SHP77 treated with DMSO at 0.1 percent for 48 hours (cell line): ENCODE data around the gene MAP3K4.

Experiments used
- DNase-seq: peaks from one replicate; lab custom pipeline; 2025; lab: John Stamatoyannopoulos, UW

MAP3K4 gene

GRCh38 chr6:161041274-161041673, 49.7 kb downstream of the MAP3K4 start:
- DNase-seq = no peak

GRCh38 chr6:161044335-161044734, 52.8 kb downstream of the MAP3K4 start:
- DNase-seq = no peak

- no peak for DNase-seq
Observed at GRCh38 chr6:161048641-161049040, 57.1 kb downstream of the MAP3K4 start.

- DNase-seq = no peak
Observed at GRCh38 chr6:161050134-161050765, 58.7 kb downstream of the MAP3K4 start.

- DNase-seq = no peak
Observed at GRCh38 chr6:161053103-161053502, 61.5 kb downstream of the MAP3K4 start.

GRCh38 chr6:161054876-161055275, 63.3 kb downstream of the MAP3K4 start:
- DNase-seq = no peak

- DNase-seq = no peak
Observed at GRCh38 chr6:161056451-161056850, 64.9 kb downstream of the MAP3K4 start.

GRCh38 chr6:161057103-161058091, 65.8 kb downstream of the MAP3K4 start:
- no peak for DNase-seq

GRCh38 chr6:161058741-161059140, 67.2 kb downstream of the MAP3K4 start:
- no peak for DNase-seq

GRCh38 chr6:161061576-161061975, 70.0 kb downstream of the MAP3K4 start:
- no peak for DNase-seq

GRCh38 chr6:161064915-161065314, 73.3 kb downstream of the MAP3K4 start:
- DNase-seq = no peak

- no peak for DNase-seq
Observed at GRCh38 chr6:161066511-161066910, 74.9 kb downstream of the MAP3K4 start.

GRCh38 chr6:161067749-161068148, 76.2 kb downstream of the MAP3K4 start:
- no peak for DNase-seq

GRCh38 chr6:161068321-161068741, 76.8 kb downstream of the MAP3K4 start:
- no peak for DNase-seq

GRCh38 chr6:161073930-161074329, 82.4 kb downstream of the MAP3K4 start:
- no peak for DNase-seq

- DNase-seq = no peak
Observed at GRCh38 chr6:161074496-161075121, 83.0 kb downstream of the MAP3K4 start.

GRCh38 chr6:161076181-161076677, 84.7 kb downstream of the MAP3K4 start:
- DNase-seq = no peak

GRCh38 chr6:161079566-161080262, 88.1 kb downstream of the MAP3K4 start:
- no peak for DNase-seq

GRCh38 chr6:161080263-161080970, 88.8 kb downstream of the MAP3K4 start:
- DNase-seq = no peak

- no peak for DNase-seq
Observed at GRCh38 chr6:161082215-161082614, 90.6 kb downstream of the MAP3K4 start.

GRCh38 chr6:161085246-161085645, 93.7 kb downstream of the MAP3K4 start:
- no peak for DNase-seq
